ENCODE measurements around the gene REV3L. TPM values are rescaled to one million over a fixed set of nuclear protein-coding genes. Genes with fewer than 3 reads are reported as not detected.
A peak's percentile ranks its signal among the peaks of the same experiment; 100 is the strongest.
"Not testable (repeated sequence)": the region's sequence is repeated elsewhere in the genome, so short reads cannot be mapped to it uniquely, and the experiment has no call there.

Gene REV3L
- total RNA-seq, 1 donor from 2014 or later, result 42.3 TPM

- Histone ChIP-seq H3K9ac (ENCODE audit: low read depth in 1 of 3, low read length in 3 of 3) (no peak overlapping the region), H3K36me3 (ENCODE audit: control insufficient read depth in 3 of 3, insufficient read depth in 3 of 3, low read length in 3 of 3) (no peaks in the 10 kb centered on the region), H3K27me3 (ENCODE audit: control insufficient read depth in 3 of 3, insufficient read depth in 3 of 3, low read length in 3 of 3) (no peaks in the 10 kb centered on the region), H3K27ac (ENCODE audit: low read depth, low read length) (no peak overlapping the region), H3K4me3 (ENCODE audit: low read length in 3 of 3) (no peak overlapping the region), H3K9me3 (ENCODE audit: control insufficient read depth in 3 of 3, low read length in 3 of 3) (no peaks in the 10 kb centered on the region), H3K4me1 (ENCODE audit: control insufficient read depth in 3 of 3, insufficient read depth in 3 of 3, low read length in 3 of 3) (peaks cover 10 to 12% (median 11%) of the 10 kb centered on the region in 3 donors)
Measured at GRCh38 chr6:111521497-111522270, 38.7 kb upstream of the REV3L start.

DNA sequence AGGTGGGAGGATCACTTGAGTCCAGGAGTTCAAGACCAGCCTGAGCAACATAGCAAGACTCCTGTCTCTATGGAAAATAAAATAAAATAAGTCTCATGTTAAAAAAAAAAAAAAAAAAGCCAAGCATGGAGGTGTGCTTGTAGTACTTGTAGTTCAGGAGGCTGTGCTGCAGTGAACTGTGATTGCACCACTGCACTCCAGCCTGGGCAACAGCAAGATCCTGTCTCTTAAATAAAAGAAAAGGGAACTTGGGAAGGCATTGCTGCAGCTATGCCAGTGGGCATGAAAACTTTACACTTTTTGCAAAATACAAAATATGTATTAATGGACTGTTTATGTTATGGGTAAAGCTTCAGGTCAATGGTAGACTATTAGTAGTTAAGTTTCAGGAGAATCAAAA, 37.5 kb upstream of the REV3L start:
- Histone ChIP-seq H3K36me3 (ENCODE audit: control insufficient read depth in 3 of 3, insufficient read depth in 3 of 3, low read length in 3 of 3) (no peaks in the 10 kb centered on the region), H3K4me3 (ENCODE audit: low read length in 3 of 3) (no peak overlapping the region), H3K9me3 (ENCODE audit: control insufficient read depth in 3 of 3, low read length in 3 of 3) (no peaks in the 10 kb centered on the region), H3K27me3 (ENCODE audit: control insufficient read depth in 3 of 3, insufficient read depth in 3 of 3, low read length in 3 of 3) (no peaks in the 10 kb centered on the region), H3K9ac (ENCODE audit: low read depth in 1 of 3, low read length in 3 of 3) (no peak overlapping the region), H3K27ac (ENCODE audit: low read depth, low read length) (no peak overlapping the region), H3K4me1 (ENCODE audit: control insufficient read depth in 3 of 3, insufficient read depth in 3 of 3, low read length in 3 of 3) (peaks cover 10 to 12% (median 11%) of the 10 kb centered on the region in 3 donors)

GRCh38 chr6:111517965-111518364, 34.9 kb upstream of the REV3L start:
- H3K9ac ChIP-seq (ENCODE audit: low read depth in 1 of 3, low read length in 3 of 3), result no peak overlapping the region
- no peak overlapping the region for H3K27ac ChIP-seq (ENCODE audit: low read depth, low read length)
- H3K4me3 ChIP-seq (ENCODE audit: low read length in 3 of 3), result no peak overlapping the region
- no peaks in the 10 kb centered on the region for H3K27me3 ChIP-seq (ENCODE audit: control insufficient read depth in 3 of 3, insufficient read depth in 3 of 3, low read length in 3 of 3)
- no peaks in the 10 kb centered on the region for H3K36me3 ChIP-seq (ENCODE audit: control insufficient read depth in 3 of 3, insufficient read depth in 3 of 3, low read length in 3 of 3)
- no peaks in the 10 kb centered on the region for H3K9me3 ChIP-seq (ENCODE audit: control insufficient read depth in 3 of 3, low read length in 3 of 3)
- H3K4me1 ChIP-seq (ENCODE audit: control insufficient read depth in 3 of 3, insufficient read depth in 3 of 3, low read length in 3 of 3), result no peaks in the 10 kb centered on the region

DNA sequence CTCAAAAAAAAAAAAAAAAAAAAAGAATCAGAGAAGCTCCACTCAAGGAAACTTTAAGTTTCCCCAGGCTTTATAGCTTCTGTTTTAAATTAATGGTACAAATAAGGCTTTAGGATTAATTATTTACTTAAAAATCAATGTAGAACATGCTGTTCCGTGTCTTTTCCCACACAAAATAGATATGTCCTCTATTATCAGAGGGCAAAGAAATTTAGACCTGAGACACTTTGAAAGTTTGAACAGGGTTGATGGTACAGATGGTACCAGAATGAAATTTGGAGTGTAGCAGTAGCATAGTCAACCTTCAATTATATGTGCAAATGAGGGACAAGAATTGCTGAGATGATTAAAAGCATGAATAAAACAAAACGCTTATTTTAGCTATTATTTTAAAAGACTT, 32.2 kb upstream of the REV3L start:
- no peaks in the 10 kb centered on the region for H3K27me3 ChIP-seq (ENCODE audit: control insufficient read depth in 3 of 3, insufficient read depth in 3 of 3, low read length in 3 of 3)
- H3K4me3 ChIP-seq (ENCODE audit: low read length in 3 of 3), result no peak overlapping the region
- H3K4me1 ChIP-seq (ENCODE audit: control insufficient read depth in 3 of 3, insufficient read depth in 3 of 3, low read length in 3 of 3), result no peaks in the 10 kb centered on the region
- no peak overlapping the region for H3K27ac ChIP-seq (ENCODE audit: low read depth, low read length)
- no peak overlapping the region for H3K9ac ChIP-seq (ENCODE audit: low read depth in 1 of 3, low read length in 3 of 3)
- no peaks in the 10 kb centered on the region for H3K36me3 ChIP-seq (ENCODE audit: control insufficient read depth in 3 of 3, insufficient read depth in 3 of 3, low read length in 3 of 3)
- no peaks in the 10 kb centered on the region for H3K9me3 ChIP-seq (ENCODE audit: control insufficient read depth in 3 of 3, low read length in 3 of 3)

- H3K9ac ChIP-seq (ENCODE audit: low read depth in 1 of 3, low read length in 3 of 3); H3K4me3 ChIP-seq (ENCODE audit: low read length in 3 of 3); H3K4me1 ChIP-seq (ENCODE audit: control insufficient read depth in 3 of 3, insufficient read depth in 3 of 3, low read length in 3 of 3); H3K27me3 ChIP-seq (ENCODE audit: control insufficient read depth in 3 of 3, insufficient read depth in 3 of 3, low read length in 3 of 3); H3K9me3 ChIP-seq (ENCODE audit: control insufficient read depth in 3 of 3, low read length in 3 of 3); H3K27ac ChIP-seq (ENCODE audit: low read depth, low read length); H3K36me3 ChIP-seq (ENCODE audit: control insufficient read depth in 3 of 3, insufficient read depth in 3 of 3, low read length in 3 of 3): not testable (repeated sequence)
Measured at GRCh38 chr6:111514531-111514930, 31.5 kb upstream of the REV3L start.

DNA sequence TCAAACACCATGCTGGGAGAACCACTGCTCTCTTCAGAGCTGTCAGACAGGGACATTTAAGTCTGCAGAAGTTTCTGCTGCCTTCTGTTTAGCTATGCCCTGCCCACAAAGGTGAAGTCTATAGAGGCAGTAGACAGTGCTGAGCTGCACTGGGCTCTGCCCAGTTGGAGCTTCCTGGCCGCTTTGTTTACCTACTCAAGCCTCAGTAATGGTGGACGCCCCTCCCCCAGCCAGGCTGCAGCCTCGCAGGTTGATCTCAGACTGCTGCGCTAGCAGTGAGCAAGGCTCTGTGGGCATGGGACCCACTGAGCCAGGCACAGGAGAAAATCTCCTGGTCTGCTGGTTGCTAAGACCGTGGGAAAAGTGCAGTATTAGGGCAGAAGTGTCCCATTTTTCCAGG, 24.2 kb upstream of the REV3L start:
- H3K4me1 ChIP-seq (ENCODE audit: control insufficient read depth in 3 of 3, insufficient read depth in 3 of 3, low read length in 3 of 3); H3K4me3 ChIP-seq (ENCODE audit: low read length in 3 of 3); H3K36me3 ChIP-seq (ENCODE audit: control insufficient read depth in 3 of 3, insufficient read depth in 3 of 3, low read length in 3 of 3); H3K9ac ChIP-seq (ENCODE audit: low read depth in 1 of 3, low read length in 3 of 3); H3K9me3 ChIP-seq (ENCODE audit: control insufficient read depth in 3 of 3, low read length in 3 of 3); H3K27ac ChIP-seq (ENCODE audit: low read depth, low read length); H3K27me3 ChIP-seq (ENCODE audit: control insufficient read depth in 3 of 3, insufficient read depth in 3 of 3, low read length in 3 of 3): not testable (repeated sequence)

DNA sequence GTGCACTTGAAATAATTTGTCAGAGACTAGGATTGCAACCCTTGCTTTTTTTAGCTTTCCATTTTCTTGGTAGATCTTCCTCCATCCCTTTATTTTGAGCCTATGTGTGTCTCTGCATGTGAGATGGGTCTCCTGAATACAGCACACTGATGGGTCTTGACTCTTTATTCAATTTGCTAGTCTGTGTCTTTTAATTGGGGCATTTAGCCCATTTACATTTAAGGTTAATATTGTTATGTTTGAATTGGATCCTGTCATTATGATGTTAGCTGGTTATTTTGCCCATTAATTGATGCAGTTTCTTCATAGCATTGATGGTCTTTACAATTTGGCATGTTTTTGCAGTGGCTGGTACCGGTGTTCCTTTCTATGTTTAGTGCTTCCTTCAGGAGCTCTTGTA, 22.5 kb upstream of the REV3L start:
- not testable (repeated sequence) for H3K4me3 ChIP-seq (ENCODE audit: low read length in 3 of 3); H3K4me1 ChIP-seq (ENCODE audit: control insufficient read depth in 3 of 3, insufficient read depth in 3 of 3, low read length in 3 of 3); H3K36me3 ChIP-seq (ENCODE audit: control insufficient read depth in 3 of 3, insufficient read depth in 3 of 3, low read length in 3 of 3); H3K9me3 ChIP-seq (ENCODE audit: control insufficient read depth in 3 of 3, low read length in 3 of 3); H3K27me3 ChIP-seq (ENCODE audit: control insufficient read depth in 3 of 3, insufficient read depth in 3 of 3, low read length in 3 of 3); H3K27ac ChIP-seq (ENCODE audit: low read depth, low read length); H3K9ac ChIP-seq (ENCODE audit: low read depth in 1 of 3, low read length in 3 of 3)

DNA sequence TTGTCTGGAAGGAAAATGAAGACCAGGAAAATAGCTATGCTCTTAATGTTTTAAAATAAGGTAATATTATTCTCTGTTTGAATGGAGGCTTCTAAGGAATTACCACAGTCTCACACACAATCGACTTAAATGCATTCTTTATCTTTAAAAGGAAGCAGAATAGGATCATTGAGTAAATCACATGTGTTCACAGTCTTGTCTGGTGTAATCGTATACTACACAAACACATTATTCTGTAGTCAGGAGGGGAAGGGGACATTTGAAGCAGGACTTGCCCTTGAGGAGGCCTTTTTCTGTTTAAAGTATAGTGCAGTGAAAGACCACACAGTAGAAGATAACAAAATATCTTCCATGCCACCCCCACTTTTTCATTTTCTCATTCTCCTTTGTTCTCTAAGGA, 20.6 kb upstream of the REV3L start:
- Histone ChIP-seq H3K4me3 (ENCODE audit: low read length in 3 of 3) (no peak overlapping the region), H3K27ac (ENCODE audit: low read depth, low read length) (no peak overlapping the region), H3K9ac (ENCODE audit: low read depth in 1 of 3, low read length in 3 of 3) (peak overlapping the region in 1 of 3 donors; percentile 44), H3K9me3 (ENCODE audit: control insufficient read depth in 3 of 3, low read length in 3 of 3) (no peaks in the 10 kb centered on the region), H3K4me1 (ENCODE audit: control insufficient read depth in 3 of 3, insufficient read depth in 3 of 3, low read length in 3 of 3) (no peaks in the 10 kb centered on the region), H3K27me3 (ENCODE audit: control insufficient read depth in 3 of 3, insufficient read depth in 3 of 3, low read length in 3 of 3) (no peaks in the 10 kb centered on the region), H3K36me3 (ENCODE audit: control insufficient read depth in 3 of 3, insufficient read depth in 3 of 3, low read length in 3 of 3) (no peaks in the 10 kb centered on the region)

- no peaks in the 10 kb centered on the region for H3K27me3 ChIP-seq (ENCODE audit: control insufficient read depth in 3 of 3, insufficient read depth in 3 of 3, low read length in 3 of 3)
- H3K4me3 ChIP-seq (ENCODE audit: low read length in 3 of 3), result no peak overlapping the region
- H3K36me3 ChIP-seq (ENCODE audit: control insufficient read depth in 3 of 3, insufficient read depth in 3 of 3, low read length in 3 of 3), result no peaks in the 10 kb centered on the region
- no peaks in the 10 kb centered on the region for H3K9me3 ChIP-seq (ENCODE audit: control insufficient read depth in 3 of 3, low read length in 3 of 3)
- no peak overlapping the region for H3K9ac ChIP-seq (ENCODE audit: low read depth in 1 of 3, low read length in 3 of 3)
- no peak overlapping the region for H3K27ac ChIP-seq (ENCODE audit: low read depth, low read length)
- H3K4me1 ChIP-seq (ENCODE audit: control insufficient read depth in 3 of 3, insufficient read depth in 3 of 3, low read length in 3 of 3), result peaks cover 0 to 1% (median 0%) of the 10 kb centered on the region in 3 donors
Measured at GRCh38 chr6:111503194-111503593, 20.2 kb upstream of the REV3L start.

DNA sequence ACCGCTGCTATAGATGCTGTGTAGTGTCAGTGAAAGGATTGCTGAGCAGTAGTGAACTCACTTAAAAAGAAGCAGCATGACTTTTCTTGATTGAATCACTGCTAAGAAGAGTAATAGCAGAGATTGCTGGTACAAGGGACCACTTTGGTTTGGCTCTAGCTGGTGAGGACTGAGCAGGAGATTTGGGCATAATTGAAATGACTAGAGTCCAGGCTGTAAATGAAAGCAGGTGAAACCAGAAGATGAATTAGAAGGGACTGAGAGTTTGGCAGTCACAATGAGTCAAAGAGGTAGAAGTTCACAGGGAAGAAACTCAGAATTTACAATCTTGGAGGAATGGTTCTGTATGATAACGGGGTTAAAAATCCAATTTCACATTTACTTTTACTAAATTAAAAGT, 19.1 kb upstream of the REV3L start:
- Histone ChIP-seq H3K27ac (ENCODE audit: low read depth, low read length) (no peak overlapping the region), H3K9ac (ENCODE audit: low read depth in 1 of 3, low read length in 3 of 3) (no peak overlapping the region), H3K4me1 (ENCODE audit: control insufficient read depth in 3 of 3, insufficient read depth in 3 of 3, low read length in 3 of 3) (peaks cover 0 to 4% (median 0%) of the 10 kb centered on the region in 3 donors), H3K36me3 (ENCODE audit: control insufficient read depth in 3 of 3, insufficient read depth in 3 of 3, low read length in 3 of 3) (no peaks in the 10 kb centered on the region), H3K9me3 (ENCODE audit: control insufficient read depth in 3 of 3, low read length in 3 of 3) (no peaks in the 10 kb centered on the region), H3K27me3 (ENCODE audit: control insufficient read depth in 3 of 3, insufficient read depth in 3 of 3, low read length in 3 of 3) (no peaks in the 10 kb centered on the region), H3K4me3 (ENCODE audit: low read length in 3 of 3) (no peak overlapping the region)
